Fibroblast of gingiva (primary cell): Measurements from ENCODE around the gene SPOCK1.

Experiments used
- DNase-seq: peaks from one replicate; pipeline ENCODE4 v3.0.0-alpha.2; 2011; ENCODE audit warnings: low read depth

Gene SPOCK1

DNA sequence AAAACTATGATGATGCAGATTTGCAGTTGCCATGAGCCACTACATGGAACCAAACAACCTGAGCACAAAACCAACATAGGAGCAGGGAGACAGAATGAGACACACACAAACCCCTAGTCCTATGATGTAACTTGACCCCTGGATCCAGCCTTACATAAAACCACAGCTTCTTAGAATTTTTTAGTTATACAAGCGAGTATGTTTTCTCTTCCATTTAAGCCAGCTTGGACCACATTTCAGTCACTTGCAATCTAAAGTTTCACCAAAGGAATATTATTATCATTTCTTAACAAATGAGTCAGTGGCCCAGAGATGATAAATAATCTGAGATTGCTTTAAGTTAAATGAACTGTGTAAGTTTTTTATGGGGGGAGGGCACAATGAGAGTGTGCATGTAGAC, 6.8 kb downstream of the SPOCK1 start:
- DNase-seq: peak; percentile 11

GRCh38 chr5:137491121-137491520, 8.0 kb downstream of the SPOCK1 start:
- no peak for DNase-seq

- no peak for DNase-seq
Measured at GRCh38 chr5:137490591-137490990, 8.5 kb downstream of the SPOCK1 start.

- DNase-seq: no peak
Measured at GRCh38 chr5:137488974-137489373, 10.2 kb downstream of the SPOCK1 start.

GRCh38 chr5:137488516-137488915, 10.6 kb downstream of the SPOCK1 start:
- DNase-seq: no peak

DNA sequence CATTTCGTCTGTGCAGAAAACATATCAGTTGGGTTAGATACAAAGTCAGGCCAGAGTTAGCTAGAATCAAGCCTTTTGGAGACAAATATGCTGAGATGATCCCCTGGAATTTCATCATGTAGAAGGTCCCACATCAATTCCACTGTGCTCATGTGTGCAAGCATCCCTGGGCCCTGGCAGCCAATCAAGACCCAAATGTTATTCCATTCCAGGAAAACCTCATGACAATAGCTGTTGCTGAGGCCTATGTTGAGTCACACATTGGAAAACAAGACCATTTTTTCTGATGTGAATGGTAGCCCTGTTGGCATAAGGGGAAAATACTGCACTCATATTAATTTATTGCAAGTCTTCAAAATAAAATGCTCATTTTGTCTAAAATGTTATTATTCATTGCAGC, 11.5 kb downstream of the SPOCK1 start:
- DNase-seq: peak; percentile 52

DNA sequence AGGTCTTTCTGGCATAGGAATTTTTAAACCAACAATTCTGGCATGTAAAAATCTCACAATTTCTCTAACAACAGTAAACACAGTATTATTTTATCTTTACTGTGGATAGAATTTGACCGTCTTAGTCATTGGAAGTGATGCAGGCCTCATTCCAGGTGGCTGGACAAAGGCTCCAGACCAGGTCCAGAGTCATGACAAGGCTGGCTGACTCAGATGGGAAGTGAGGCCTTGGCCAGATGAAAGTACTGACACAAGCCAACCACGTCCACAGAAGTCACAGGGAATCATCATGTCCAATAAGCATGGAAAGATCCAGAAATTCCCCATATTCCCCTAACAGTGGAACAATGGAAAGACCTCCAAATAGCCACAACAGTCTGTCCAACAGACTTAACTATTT, 12.4 kb downstream of the SPOCK1 start:
- DNase-seq: no peak

- DNase-seq: no peak
Measured at GRCh38 chr5:137481596-137481995, 17.5 kb downstream of the SPOCK1 start.

- no peak for DNase-seq
Measured at GRCh38 chr5:137478043-137478442, 21.1 kb downstream of the SPOCK1 start.

- DNase-seq: no peak
Measured at GRCh38 chr5:137470921-137471220, 28.3 kb downstream of the SPOCK1 start.

GRCh38 chr5:137470111-137470920, 28.8 kb downstream of the SPOCK1 start:
- DNase-seq: peak; percentile 92

DNA sequence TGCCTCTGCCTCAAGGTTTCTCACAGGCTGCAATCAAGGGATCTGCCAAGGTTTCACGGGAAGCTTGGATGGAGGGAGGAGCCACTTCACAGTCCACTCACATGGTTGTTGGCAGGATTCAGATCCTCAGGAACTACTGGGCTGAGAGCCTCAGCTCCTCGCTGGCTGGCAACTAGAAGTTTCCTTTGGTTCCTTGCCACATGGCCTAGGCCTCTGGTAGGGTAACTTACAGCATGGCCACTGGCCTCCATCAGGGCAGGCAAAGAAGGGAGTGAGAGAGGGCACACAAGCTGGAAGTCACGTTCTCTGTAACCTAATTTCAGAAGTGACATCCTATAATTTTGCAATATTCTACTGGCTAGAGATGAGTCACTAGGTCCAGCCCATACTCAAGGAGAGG, 32.2 kb downstream of the SPOCK1 start:
- peak; percentile 77 for DNase-seq

- DNase-seq: no peak
Measured at GRCh38 chr5:137465930-137466329, 33.2 kb downstream of the SPOCK1 start.

GRCh38 chr5:137462816-137463520, 36.2 kb downstream of the SPOCK1 start:
- no peak for DNase-seq

DNA sequence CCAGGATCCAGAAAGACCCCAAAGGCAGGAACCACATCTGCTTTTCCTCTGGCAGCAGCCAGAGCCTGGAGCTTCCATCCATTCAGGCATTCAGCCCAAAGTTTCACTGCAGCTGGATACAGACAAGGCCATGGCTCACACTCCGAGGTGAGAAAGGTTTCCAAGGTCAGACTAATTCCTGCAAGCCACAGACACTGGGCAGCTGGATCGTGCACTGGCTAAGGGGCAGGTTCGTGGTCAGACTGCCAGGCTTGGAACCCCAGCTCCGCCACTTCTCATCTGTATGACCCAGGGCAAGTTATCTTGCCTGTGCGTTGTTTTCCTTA, 36.9 kb downstream of the SPOCK1 start:
- no peak for DNase-seq

DNA sequence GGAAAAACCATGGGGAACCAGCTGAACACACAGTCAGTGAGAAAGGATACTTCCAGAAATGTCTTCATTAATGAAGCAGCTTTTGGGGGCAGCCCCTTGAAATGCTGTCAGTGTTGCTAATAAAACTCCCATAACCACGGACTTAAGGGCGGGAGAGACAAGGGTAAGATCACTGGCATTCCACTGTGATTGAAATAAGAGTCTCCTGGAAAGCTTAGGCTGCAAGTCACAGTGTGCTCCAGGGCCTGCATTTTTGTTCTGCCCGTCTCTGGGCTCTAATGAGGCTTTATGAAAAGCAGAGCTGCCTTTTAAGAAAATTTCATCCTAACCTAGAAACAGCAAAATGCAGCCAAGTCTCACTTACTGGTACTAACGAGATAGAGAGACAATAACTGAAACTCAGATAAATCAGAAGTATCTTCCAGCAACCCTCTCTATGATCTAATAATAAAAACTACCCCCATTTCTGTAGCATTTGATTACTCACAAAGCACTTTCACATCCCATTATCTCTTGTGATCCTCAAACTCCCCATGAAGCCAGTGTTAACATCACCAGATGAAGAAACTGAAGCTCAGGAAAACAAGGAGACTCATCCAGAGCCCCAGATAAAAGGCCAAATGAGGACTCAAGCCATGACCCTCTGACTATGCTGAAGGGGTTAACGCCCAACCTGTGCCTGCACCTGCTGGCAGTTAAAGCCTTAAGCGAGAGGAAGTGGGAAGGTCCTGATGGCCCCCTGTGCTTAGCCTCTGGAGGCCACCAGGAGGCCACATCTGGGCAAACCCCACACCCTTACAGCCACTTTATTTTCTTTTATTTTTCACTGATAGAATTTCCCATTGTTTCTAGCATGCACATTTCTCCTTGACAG, 37.5 kb downstream of the SPOCK1 start:
- DNase-seq: no peak

DNA sequence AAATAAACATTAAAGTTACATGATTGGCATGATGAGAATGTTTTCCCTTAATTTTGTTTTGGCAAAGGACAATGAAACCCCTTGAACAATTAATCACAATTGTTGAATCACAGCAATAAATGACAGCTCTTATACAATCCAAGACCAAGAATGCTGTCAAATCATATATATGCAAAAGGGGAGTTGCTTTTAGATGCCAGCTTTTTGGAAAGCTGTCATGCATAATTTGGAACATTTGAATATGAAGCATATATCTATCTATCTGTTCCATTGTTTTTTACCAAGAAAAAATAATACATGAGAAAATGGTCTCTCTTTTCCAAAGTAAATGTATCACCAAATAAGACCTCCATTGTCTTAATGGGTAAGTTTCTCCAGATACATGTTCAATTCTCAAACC, 44.5 kb downstream of the SPOCK1 start:
- DNase-seq: no peak

DNA sequence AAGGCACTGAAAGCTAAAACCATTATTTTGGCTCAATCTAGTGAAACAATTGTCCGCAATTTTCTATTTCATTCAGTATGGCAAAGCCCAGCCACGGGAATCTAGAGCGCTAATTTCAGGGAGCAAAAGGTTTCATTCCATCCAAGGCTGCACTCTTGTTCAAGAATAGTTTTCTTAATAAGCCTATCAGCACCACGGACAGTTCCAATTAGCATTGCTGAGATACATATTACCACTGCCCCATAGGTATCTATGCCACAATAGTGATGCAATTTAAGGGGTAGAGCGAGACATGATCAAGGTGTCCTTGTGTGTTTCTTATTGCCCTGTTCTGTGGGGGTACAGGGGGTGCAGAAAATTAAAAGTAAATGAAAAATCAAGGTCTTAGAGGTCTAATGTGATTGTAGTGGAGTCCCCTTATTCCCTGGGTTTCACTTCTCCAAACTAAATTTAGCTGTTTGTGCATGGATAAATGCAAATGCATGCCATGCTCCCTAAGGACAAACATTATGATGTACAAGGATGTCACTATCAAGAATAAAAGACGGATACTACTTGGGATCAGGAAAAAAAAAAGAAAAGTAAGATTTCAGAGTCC, 45.5 kb downstream of the SPOCK1 start:
- peak; percentile 33 for DNase-seq

DNA sequence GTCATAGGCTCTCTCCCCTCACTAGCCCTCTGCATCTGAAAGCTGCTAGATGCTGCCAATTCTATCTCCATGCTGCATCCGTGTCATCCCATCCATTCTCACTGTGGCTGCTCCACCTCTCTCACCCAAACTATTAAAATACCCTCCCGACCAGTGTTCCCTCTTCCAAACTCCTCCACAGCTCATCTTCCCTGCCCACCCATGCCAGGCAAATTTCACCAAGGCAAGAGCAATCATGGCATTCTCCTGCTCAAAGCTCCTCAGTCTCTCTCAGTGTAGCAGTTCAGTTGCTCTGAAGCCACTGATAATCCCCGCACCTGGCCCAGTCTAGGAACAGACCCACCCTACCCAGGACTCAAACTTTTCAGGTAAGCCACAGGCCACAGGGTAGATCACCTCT, 48.4 kb downstream of the SPOCK1 start:
- no peak for DNase-seq

GRCh38 chr5:137448868-137449267, 50.3 kb downstream of the SPOCK1 start:
- no peak for DNase-seq

- peak; percentile 50 for DNase-seq
Measured at GRCh38 chr5:137446615-137447014, 52.5 kb downstream of the SPOCK1 start.

- no peak for DNase-seq
Measured at GRCh38 chr5:137446151-137446550, 53.0 kb downstream of the SPOCK1 start.

- no peak for DNase-seq
Measured at GRCh38 chr5:137442660-137443059, 56.5 kb downstream of the SPOCK1 start.
